Liver (tissue), 9 donors: Measurements from ENCODE around the gene LDLRAD4. TPM values are rescaled to one million over a fixed set of nuclear protein-coding genes. Genes with fewer than 3 reads are reported as not detected.

Experiments
- DNase-seq: peaks from one replicate; pipeline ENCODE4 v3.0.0-alpha.2; 2017; ENCODE audit warnings: low spot score
- H3K27ac ChIP-seq, 2 donors: one replicate each; pipeline ENCODE4 v1.7.0; 2013; ENCODE audit warnings: inconsistent platforms in 2 of 2, low read length in 2 of 2, control low read depth in 1 of 2, low read depth in 1 of 2, mild to moderate bottlenecking in 1 of 2
- H3K27me3 ChIP-seq, 4 donors: one replicate each; pipeline versions ENCODE4 v1.6.1 to v1.7.0; 2013; ENCODE audit warnings: low read length in 3 of 4, inconsistent platforms in 1 of 4, mild to moderate bottlenecking in 1 of 4, moderate library complexity in 1 of 4; ENCODE audit not compliant: control insufficient read depth in 4 of 4, insufficient read depth in 4 of 4
- H3K36me3 ChIP-seq, 4 donors: one replicate each; pipeline versions ENCODE4 v1.6.1 to v1.7.0; 2013; ENCODE audit warnings: low read length in 3 of 4, mild to moderate bottlenecking in 3 of 4, low read depth in 1 of 4, moderate library complexity in 1 of 4; ENCODE audit not compliant: control insufficient read depth in 4 of 4, insufficient read depth in 3 of 4
- H3K4me1 ChIP-seq, 4 donors: one replicate each; pipeline versions ENCODE4 v1.6.1 to v1.7.0; 2013; ENCODE audit warnings: low read length in 3 of 4, mild to moderate bottlenecking in 3 of 4, moderate library complexity in 1 of 4; ENCODE audit not compliant: control insufficient read depth in 4 of 4, insufficient read depth in 4 of 4
- H3K4me3 ChIP-seq, 3 donors: one replicate each; pipeline versions ENCODE4 v1.6.1 to v1.7.0; 2013; ENCODE audit warnings: low read length in 3 of 3, control low read depth in 1 of 3, low read depth in 1 of 3, mild to moderate bottlenecking in 1 of 3
- H3K9ac ChIP-seq, 2 donors: one replicate each; pipeline ENCODE4 v1.7.0; 2013; ENCODE audit warnings: low read length in 2 of 2, mild to moderate bottlenecking in 2 of 2, moderate library complexity in 2 of 2, control low read depth in 1 of 2, low read depth in 1 of 2
- H3K9me3 ChIP-seq, 4 donors: one replicate each; pipeline versions ENCODE4 v1.6.1 to v1.7.0; 2013; ENCODE audit warnings: low read length in 3 of 4; ENCODE audit not compliant: control insufficient read depth in 4 of 4
- ATF3 ChIP-seq: IDR thresholded peaks from 2 replicates; pipeline ENCODE4 v1.6.1; 2016; ENCODE audit warnings: antibody characterized with exemption
- EGR1 ChIP-seq, 2 donors: IDR thresholded peaks; 2 replicates each; pipeline ENCODE4 v1.6.1; 2016 to 2018; ENCODE audit warnings: antibody characterized with exemption in 2 of 2, low read depth in 2 of 2
- FOXA1 ChIP-seq: IDR thresholded peaks from 2 replicates; pipeline ENCODE4 v1.6.1; 2016; ENCODE audit warnings: antibody characterized with exemption
- GABPA ChIP-seq, 2 donors: IDR thresholded peaks in 1 of 2; conservative IDR thresholded peaks in 1 of 2; 2 replicates each; pipeline ENCODE4 v1.6.1; 2016; ENCODE audit warnings: antibody characterized with exemption in 2 of 2, mild to moderate bottlenecking in 1 of 2, moderate library complexity in 1 of 2
- JUND ChIP-seq, 2 donors: IDR thresholded peaks; 2 replicates each; pipeline ENCODE4 v1.6.1; 2016; ENCODE audit warnings: antibody characterized with exemption in 2 of 2
- NR2F2 ChIP-seq: IDR thresholded peaks from 2 replicates; pipeline ENCODE4 v1.6.1; 2016; ENCODE audit warnings: antibody characterized with exemption
- RAD21 ChIP-seq, 2 donors: IDR thresholded peaks; 2 replicates each; pipeline ENCODE4 v1.6.1; 2016; ENCODE audit warnings: antibody characterized with exemption in 2 of 2, mild to moderate bottlenecking in 2 of 2
- REST ChIP-seq: IDR thresholded peaks from 2 replicates; pipeline ENCODE4 v1.6.1; 2016; ENCODE audit warnings: antibody characterized with exemption, mild to moderate bottlenecking
- RXRA ChIP-seq, 2 donors: IDR thresholded peaks; 2 replicates each; pipeline ENCODE4 v1.6.1; 2017 to 2018; ENCODE audit warnings: antibody characterized with exemption in 2 of 2, mild to moderate bottlenecking in 1 of 2
- SP1 ChIP-seq: IDR thresholded peaks from 2 replicates; pipeline ENCODE4 v1.6.1; 2018; ENCODE audit warnings: antibody characterized with exemption, mild to moderate bottlenecking
- TAF1 ChIP-seq: conservative IDR thresholded peaks from 2 replicates; pipeline ENCODE4 v1.6.1; 2016; ENCODE audit warnings: antibody characterized with exemption, mild to moderate bottlenecking
- ZBTB33 ChIP-seq: IDR thresholded peaks from 2 replicates; pipeline ENCODE4 v1.6.1; 2016; ENCODE audit warnings: antibody characterized with exemption
- WGBS: extraction: QIAGEN DNeasy Blood & Tissue Kit; methylation state at CpG from one replicate; pipeline ENCODE4 v1.1.7; 2013; 5-methylcytosine and 5-hydroxymethylcytosine counted together
- polyA plus RNA-seq, 2 donors: library from polyadenylated mRNA; stranded (reverse) in 1 of 2; unstranded in 1 of 2; fragments of 200-250 nt in 1 of 2; fragments of >200 nt in 1 of 2; fragmentation: Nextera tagmentation in 1 of 2; extraction: Ambion mirVana in 1 of 2; gene quantifications; one replicate each; pipeline versions ENCODE4 v1.2.1 to v1.2.3, GENCODE V29; 2013 to 2015
- total RNA-seq, 2 donors: library from RNA; depleted of rRNA; stranded (reverse); fragments of >200 nt; gene quantifications; one replicate each; pipeline ENCODE4 v1.2.3, GENCODE V29; 2014
- donor health status: healthy.
- donor health status: healthy.
- donor health status: healthy.
- donor health status: healthy.
- donor health status: healthy.

Gene LDLRAD4
- total and polyA plus RNA-seq, 4 donors = 4.8 to 41.7 (median 12.7) TPM

- Histone ChIP-seq H3K4me1 (peaks cover 0 to 10% (median 5%) of the 10 kb centered on the region in 4 donors), H3K9me3 (no peaks in the 10 kb centered on the region), H3K4me3 (no peak overlapping the region), H3K36me3 (peaks cover 4 to 15% (median 6%) of the 10 kb centered on the region in 4 donors), H3K27ac (no peak overlapping the region), H3K9ac (no peak overlapping the region), H3K27me3 (no peaks in the 10 kb centered on the region)
- TF ChIP-seq TAF1 (no peak), NR2F2 (no peak), REST (no peak), ATF3 (no peak), SP1 (no peak), RXRA (IDR thresholded peaks at IDR 0.05) (no peak), JUND (IDR thresholded peaks at IDR 0.05) (no peak), RAD21 (IDR thresholded peaks at IDR 0.05) (no peak), ZBTB33 (no peak)
- no peak for DNase-seq
- 87% methylated on average over 6 of the region's 6 CpGs for WGBS
These were observed 171.1 kb downstream of the LDLRAD4 start for GRCh38 chr18:13389491-13390131.

GRCh38 chr18:13390196-13390595, 171.6 kb downstream of the LDLRAD4 start:
- peaks cover 4 to 18% (median 6%) of the 10 kb centered on the region in 4 donors for H3K36me3 ChIP-seq
- no peak overlapping the region for H3K27ac ChIP-seq
- no peak overlapping the region for H3K4me3 ChIP-seq
- H3K9me3 ChIP-seq = no peaks in the 10 kb centered on the region
- no peak overlapping the region for H3K9ac ChIP-seq
- no peak for DNase-seq
- 97% methylated on average over 12 of the region's 12 CpGs for WGBS
- H3K4me1 ChIP-seq = peaks cover 0 to 12% (median 5%) of the 10 kb centered on the region in 4 donors
- H3K27me3 ChIP-seq = no peaks in the 10 kb centered on the region
- no peak for TF ChIP-seq FOXA1

GRCh38 chr18:13390711-13391110, 172.2 kb downstream of the LDLRAD4 start:
- H3K36me3 ChIP-seq = peaks cover 4 to 18% (median 6%) of the 10 kb centered on the region in 4 donors
- DNase-seq = no peak
- peaks cover 0 to 12% (median 5%) of the 10 kb centered on the region in 4 donors for H3K4me1 ChIP-seq
- H3K9ac ChIP-seq = no peak overlapping the region
- 97% methylated on average over 4 of the region's 4 CpGs for WGBS
- H3K27ac ChIP-seq = no peak overlapping the region
- H3K4me3 ChIP-seq = no peak overlapping the region
- H3K27me3 ChIP-seq = no peaks in the 10 kb centered on the region
- no peaks in the 10 kb centered on the region for H3K9me3 ChIP-seq
- no peak for TF ChIP-seq GABPA (IDR thresholded peaks at IDR 0.05 in 1 of 2, conservative IDR thresholded peaks at IDR 0.05 in 1 of 2)
- TF ChIP-seq EGR1 (IDR thresholded peaks at IDR 0.05; ENCODE audit: low read depth in 2 of 2) = no peak
- no peak for TF ChIP-seq ZBTB33
